Coronary artery (tissue), 2 donors: Measurements from ENCODE around the gene ZNF354C.

Experiments
- DNase-seq: peaks from one replicate; pipeline ENCODE4 v3.0.0-alpha.2; 2017; ENCODE audit warnings: low spot score
- H3K27ac ChIP-seq, 2 donors: fragments of 200-600 bp; sonication (generic); one replicate each; pipeline ENCODE4 v1.5.1; 2016 to 2019
- H3K4me3 ChIP-seq: fragments of 200-600 bp; sonication (generic); 2 replicates; pipeline ENCODE4 v1.5.1; 2016; ENCODE audit warnings: mild to moderate bottlenecking, moderate library complexity
- TF ChIP-seq, protein P1 (sequence below): fragments of 200-600 bp; sonication (generic); IDR thresholded peaks from one replicate; pipeline ENCODE4 v1.5.1; 2019; ENCODE audit warnings: antibody characterized with exemption

Gene ZNF354C

DNA sequence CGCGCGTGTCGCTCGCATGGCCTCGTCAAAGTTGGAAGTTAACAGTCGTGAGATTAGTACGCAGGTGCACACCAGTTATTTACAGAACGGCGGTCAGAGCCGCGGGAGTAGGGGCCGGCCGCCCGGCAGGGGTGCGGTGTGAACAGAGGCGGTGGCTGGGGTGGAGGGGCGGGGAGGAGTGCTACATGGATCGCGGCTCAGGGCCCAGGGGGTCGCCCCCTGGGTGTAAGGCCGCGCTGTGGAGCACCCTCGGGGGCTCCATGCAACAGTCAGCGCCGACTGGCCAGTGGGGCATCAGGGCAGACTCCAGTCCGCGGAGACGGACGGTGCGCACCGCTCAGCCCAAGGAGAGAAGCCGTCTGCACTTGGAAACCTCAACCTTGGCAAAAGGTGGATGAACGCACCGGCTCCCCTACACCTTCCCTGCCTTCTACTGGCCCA, 60.3 kb downstream of the ZNF354C start:
- peak; percentile 52 for DNase-seq
- TF ChIP-seq, protein P1, sequence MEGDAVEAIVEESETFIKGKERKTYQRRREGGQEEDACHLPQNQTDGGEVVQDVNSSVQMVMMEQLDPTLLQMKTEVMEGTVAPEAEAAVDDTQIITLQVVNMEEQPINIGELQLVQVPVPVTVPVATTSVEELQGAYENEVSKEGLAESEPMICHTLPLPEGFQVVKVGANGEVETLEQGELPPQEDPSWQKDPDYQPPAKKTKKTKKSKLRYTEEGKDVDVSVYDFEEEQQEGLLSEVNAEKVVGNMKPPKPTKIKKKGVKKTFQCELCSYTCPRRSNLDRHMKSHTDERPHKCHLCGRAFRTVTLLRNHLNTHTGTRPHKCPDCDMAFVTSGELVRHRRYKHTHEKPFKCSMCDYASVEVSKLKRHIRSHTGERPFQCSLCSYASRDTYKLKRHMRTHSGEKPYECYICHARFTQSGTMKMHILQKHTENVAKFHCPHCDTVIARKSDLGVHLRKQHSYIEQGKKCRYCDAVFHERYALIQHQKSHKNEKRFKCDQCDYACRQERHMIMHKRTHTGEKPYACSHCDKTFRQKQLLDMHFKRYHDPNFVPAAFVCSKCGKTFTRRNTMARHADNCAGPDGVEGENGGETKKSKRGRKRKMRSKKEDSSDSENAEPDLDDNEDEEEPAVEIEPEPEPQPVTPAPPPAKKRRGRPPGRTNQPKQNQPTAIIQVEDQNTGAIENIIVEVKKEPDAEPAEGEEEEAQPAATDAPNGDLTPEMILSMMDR, result no peak
- Histone ChIP-seq H3K27ac (no peak overlapping the region), H3K4me3 (no peak overlapping the region)

DNA sequence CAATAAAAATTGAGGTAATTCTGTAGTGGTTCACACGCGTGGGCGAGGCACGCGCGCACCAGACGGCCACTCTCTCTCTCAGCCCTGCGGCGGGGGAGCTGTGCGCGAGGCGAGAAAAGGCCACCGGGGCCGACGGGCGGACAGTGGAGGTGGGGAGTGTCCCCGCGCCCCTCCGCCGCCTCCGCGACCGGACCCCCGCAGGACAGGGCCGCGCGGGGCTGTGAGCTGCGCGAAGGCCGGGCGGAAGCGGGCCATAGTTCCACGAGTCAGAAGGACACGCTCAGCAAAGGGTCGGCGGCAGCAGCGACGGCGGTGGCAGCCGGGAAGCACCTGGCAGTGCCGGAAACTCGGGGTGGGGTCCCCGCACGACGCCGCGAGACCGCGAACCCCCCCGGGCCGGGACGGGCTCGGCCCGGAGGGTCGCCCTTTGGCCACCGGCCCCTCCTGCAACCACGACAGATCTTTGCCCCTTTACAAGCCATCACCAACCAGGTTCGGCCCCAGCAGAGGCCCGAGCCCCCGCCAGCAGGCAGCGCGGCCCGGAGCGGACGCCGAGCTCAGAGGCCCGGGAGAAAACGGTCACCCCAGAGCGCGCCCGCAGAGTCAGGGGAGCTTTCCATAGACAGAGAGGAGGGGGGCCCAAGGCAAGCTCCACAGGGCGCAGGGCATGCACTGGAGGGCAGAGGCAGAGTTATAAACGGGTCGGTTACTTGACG, 60.9 kb downstream of the ZNF354C start:
- TF ChIP-seq, protein P1, result no peak
- DNase-seq, result peak; percentile 35
- no peak overlapping the region for H3K4me3 ChIP-seq
- no peak overlapping the region for H3K27ac ChIP-seq

DNA sequence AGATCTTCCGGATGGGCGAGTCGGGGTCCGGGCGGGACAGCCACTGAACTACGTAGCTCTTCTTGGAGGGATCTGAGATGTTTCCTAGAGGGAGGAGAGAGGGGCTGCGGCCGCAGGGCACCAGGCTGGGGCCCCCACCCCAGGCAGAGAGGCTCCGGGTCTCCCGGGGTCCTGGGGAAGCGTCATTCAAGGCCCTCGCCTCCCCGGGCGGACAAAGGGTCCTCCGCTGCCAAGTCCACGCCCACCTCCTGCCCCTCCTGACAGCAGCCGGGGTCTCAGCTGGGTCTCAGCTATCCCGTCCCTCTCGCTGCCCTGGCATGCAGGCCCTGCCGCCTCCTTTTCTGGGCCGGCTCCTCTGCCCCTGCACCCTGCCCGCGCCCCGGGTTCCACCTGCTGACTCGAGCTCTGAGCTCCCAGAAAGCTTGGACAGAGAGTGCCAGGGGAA, 61.5 kb downstream of the ZNF354C start:
- Histone ChIP-seq H3K4me3 (no peak overlapping the region), H3K27ac (no peak overlapping the region)
- TF ChIP-seq, protein P1, result no peak
- DNase-seq, result no peak

DNA sequence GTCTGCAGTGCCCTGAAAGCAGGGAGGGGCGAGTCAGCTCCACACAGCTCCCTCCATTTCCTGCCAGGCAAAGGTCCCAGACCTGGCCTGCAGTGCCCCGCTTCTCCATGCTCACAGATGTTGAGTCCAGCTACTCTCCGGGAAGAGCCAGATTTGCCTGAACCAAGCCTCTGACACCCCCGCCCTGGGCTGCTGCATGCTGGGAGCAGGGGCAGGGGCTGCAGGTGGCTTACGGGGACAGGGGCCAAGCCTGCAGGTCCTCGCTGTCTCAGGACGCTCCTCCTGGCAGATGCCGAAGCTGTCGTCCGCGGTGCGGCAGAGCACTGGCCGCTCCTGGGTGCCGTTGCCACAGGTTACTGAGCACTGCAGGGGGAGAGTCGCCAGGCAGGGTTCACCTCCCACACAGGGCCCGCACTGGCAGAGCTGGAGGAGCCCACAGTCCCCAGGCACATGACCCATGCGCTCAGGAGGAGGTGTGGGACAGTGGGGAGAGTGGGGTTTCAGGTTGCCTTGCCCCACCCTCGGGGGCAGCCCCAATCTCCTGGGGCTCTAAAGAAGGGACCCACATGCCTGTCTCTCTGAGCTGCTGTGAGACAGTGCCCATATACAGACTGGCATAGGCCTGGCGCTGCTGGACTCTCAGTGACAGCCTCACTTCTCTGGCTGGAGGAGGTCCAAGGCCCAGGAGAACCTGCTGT, 62.4 kb downstream of the ZNF354C start:
- no peak for DNase-seq
- Histone ChIP-seq H3K27ac (no peak overlapping the region), H3K4me3 (no peak overlapping the region)
- TF ChIP-seq, protein P1, result no peak

DNA sequence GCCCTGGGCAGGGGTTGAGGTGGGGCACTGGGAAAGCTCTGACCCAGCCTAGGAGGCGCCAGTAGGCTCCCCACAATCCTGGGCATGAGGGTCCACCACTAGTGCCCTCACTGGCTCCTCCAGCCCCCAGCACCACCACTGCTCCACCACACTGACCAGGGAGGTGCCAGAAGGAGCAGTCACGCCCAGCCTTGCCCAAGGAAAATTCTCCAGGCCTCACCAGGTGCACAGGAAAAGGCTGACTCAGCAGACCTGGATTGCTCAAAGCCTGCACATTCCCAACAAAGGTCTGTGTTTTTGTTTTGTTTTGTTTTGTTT, 62.9 kb downstream of the ZNF354C start:
- DNase-seq, result no peak
- Histone ChIP-seq H3K4me3 (no peak overlapping the region), H3K27ac (no peak overlapping the region)
- TF ChIP-seq, protein P1, result no peak

DNA sequence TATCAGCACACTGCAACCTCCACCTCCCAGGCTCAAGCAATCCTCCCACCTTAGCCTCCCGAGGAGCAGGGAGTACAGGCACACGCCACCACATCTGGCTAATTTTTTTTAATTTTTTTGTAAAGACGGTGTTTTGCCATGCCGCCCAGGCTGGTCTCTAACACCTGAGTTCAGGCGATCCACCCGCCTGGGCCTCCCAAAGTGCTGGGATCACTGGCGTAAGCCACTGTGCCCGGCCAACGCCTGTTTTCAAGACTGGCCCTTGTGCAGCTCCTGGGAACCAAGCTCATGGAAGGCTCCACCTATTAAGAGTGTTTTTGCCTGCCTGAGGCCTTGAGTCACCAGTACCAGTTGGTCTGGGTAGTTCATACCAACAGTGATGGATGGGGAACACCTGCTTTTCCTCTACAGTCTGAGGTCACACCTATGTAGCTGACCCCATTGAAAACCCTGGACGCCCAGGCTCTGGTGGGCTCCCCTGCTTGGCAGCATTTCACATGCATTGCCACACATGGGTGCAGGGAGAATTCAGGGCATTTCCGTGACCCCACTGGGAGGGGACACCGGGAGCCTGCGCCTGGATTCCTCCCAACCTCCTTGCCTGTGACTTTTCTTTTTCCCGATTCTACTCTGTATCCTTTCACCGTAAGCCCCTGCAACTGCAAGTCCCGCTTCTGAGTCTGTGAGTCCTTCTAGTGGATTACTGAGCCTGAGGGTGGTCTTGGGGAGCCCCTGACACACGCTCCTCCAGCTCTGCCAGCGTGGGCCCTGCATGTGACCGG, 63.5 kb downstream of the ZNF354C start:
- Histone ChIP-seq H3K27ac (no peak overlapping the region), H3K4me3 (no peak overlapping the region)
- peak; percentile 66 for DNase-seq
- TF ChIP-seq, protein P1, result no peak
